ENCODE data around the gene ZNF646.

DNA sequence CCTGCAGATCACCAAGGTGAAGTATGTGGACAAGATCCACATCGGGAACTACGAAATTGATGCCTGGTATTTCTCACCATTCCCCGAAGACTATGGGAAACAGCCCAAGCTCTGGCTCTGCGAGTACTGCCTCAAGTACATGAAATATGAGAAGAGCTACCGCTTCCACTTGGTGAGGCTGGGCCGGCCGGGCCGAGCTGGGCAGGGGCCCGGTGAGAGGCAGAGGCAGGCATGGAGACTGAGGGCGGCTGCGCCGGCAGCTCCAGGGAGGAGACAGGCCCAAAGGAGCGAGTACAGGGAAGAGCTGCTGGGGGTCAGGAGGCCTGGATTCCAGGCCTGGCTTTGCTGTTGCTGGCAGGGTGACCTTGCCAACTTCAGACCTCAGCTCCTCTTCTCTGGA lies 53.0 kb downstream of the ZNF646 start:
- TF ChIP-seq CTCF (IDR thresholded peaks at IDR 0.05) = no peak
- no peak for TF ChIP-seq EP300 (IDR thresholded peaks at IDR 0.05; ENCODE audit: low read depth)
- TF ChIP-seq POLR2AphosphoS5 (IDR thresholded peaks at IDR 0.05) = no peak
- no peak for TF ChIP-seq POLR2A (IDR thresholded peaks at IDR 0.05)

Measured in transverse colon (tissue), 4 donors.